ENCODE results near the gene RPS17. TPM values are rescaled to one million over a fixed set of nuclear protein-coding genes. Genes with fewer than 3 reads are reported as not detected.

Gene RPS17
- total RNA-seq, 1 donor from 2014 or later: 2,069 TPM

DNA sequence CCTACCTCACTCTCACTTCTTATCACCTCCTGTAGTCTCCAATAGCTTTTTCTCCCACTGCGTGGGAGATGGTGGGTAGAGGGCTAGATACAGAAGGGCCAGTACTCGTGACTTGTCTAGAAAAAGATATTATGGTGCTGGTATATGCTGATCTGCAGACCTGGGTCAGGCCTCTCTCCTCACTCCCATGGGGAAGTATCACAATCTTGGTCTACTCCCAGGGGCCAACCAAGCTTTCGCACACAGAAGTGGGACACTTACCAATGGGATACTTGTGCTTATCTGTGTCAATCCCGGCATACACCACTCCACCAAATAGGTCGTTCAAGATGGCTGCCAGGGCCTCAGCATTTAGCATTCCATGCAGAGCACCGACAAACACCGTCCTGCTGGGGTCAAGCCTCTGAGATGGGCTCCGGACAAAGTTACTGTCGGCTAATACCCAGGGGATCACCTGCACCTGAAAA lies 9.0 kb upstream of the RPS17 start:
- Mint-ChIP-seq H3K27me3 (ENCODE audit: low read depth) (peaks cover 5% of the 10 kb centered on the region), H3K4me1 (no peaks in the 10 kb centered on the region), H3K36me3 (ENCODE audit: low read depth) (no peaks in the 10 kb centered on the region), H3K4me3 (no peak overlapping the region), H3K27ac (ENCODE audit: unreplicated experiment) (no peak overlapping the region), H3K9me3 (no peaks in the 10 kb centered on the region)
- TF ChIP-seq, protein P1, sequence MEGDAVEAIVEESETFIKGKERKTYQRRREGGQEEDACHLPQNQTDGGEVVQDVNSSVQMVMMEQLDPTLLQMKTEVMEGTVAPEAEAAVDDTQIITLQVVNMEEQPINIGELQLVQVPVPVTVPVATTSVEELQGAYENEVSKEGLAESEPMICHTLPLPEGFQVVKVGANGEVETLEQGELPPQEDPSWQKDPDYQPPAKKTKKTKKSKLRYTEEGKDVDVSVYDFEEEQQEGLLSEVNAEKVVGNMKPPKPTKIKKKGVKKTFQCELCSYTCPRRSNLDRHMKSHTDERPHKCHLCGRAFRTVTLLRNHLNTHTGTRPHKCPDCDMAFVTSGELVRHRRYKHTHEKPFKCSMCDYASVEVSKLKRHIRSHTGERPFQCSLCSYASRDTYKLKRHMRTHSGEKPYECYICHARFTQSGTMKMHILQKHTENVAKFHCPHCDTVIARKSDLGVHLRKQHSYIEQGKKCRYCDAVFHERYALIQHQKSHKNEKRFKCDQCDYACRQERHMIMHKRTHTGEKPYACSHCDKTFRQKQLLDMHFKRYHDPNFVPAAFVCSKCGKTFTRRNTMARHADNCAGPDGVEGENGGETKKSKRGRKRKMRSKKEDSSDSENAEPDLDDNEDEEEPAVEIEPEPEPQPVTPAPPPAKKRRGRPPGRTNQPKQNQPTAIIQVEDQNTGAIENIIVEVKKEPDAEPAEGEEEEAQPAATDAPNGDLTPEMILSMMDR (conservative IDR thresholded peaks at IDR 0.05): no peak
- DNase-seq (ENCODE audit: low read depth, low spot score): no peak

DNA sequence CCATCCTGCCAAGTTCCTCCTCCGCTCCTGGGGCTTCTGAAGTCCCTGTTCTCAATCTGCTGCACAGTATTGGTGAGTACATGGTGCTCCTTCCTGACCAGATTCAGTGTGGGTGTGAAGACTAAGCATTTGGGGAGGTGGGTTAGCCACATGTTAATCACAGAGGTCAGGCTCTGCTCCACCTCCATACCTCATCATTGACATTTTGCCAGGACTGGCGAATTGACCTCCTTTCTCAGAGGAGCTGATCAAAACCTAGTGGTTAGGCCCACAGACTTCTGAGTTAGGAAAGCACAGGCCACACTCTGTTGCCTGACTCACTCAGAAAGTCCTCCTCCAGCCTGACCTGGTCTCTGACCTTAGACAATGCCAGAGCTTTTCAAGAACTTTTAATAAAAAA lies 8.4 kb upstream of the RPS17 start:
- Mint-ChIP-seq H3K36me3 (ENCODE audit: low read depth) (no peaks in the 10 kb centered on the region), H3K4me1 (peaks cover 2% of the 10 kb centered on the region), H3K27ac (ENCODE audit: unreplicated experiment) (no peak overlapping the region), H3K4me3 (no peak overlapping the region), H3K9me3 (no peaks in the 10 kb centered on the region), H3K27me3 (ENCODE audit: low read depth) (peaks cover 5% of the 10 kb centered on the region)
- TF ChIP-seq, protein P1 (conservative IDR thresholded peaks at IDR 0.05): no peak
- DNase-seq (ENCODE audit: low read depth, low spot score): no peak

DNA sequence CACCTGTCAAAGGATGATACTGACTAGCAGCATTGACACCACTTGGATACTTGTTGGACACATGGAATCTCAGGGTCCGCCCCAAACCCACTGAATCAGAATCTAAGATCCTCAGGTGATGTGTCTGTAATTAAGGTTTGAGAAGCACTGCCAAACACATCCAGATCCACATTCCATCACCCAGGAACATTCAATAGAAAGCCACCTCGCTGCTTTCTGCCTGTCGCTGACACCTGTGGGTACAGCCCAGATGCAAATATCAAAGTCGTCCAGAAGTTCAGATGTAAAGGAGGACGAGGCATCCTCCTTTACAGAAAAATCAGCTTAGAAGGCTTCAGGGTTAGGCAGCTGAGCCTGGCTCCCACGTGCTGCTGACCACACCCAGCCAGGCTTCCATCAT lies 5.2 kb upstream of the RPS17 start:
- Mint-ChIP-seq H3K9me3 (no peaks in the 10 kb centered on the region), H3K4me3 (no peak overlapping the region), H3K4me1 (peaks cover 25% of the 10 kb centered on the region), H3K27ac (ENCODE audit: unreplicated experiment) (no peak overlapping the region), H3K36me3 (ENCODE audit: low read depth) (no peaks in the 10 kb centered on the region), H3K27me3 (ENCODE audit: low read depth) (no peaks in the 10 kb centered on the region)
- DNase-seq (ENCODE audit: low read depth, low spot score): no peak
- TF ChIP-seq, protein P1 (conservative IDR thresholded peaks at IDR 0.05): no peak

DNA sequence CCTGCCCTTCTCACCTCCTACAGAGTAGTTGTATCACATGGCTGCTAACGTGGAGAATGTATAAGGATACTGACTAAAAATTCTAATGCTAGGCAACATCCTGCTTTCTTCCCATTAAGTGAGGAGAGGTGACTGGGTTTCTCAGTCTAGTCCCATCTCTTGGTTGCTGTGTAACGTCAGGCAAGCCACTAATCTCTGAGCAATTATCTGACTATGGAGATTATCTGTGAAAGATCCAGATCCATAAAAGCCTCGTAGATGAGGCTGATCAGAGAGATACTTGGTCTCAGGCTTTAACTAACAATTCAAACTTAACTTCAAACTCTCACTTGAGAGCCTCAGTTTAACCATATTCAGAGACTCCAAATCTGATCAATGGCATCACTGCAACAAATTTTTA lies 4.7 kb upstream of the RPS17 start:
- no peak overlapping the region for H3K27ac Mint-ChIP-seq (ENCODE audit: unreplicated experiment)
- H3K36me3 Mint-ChIP-seq (ENCODE audit: low read depth): no peaks in the 10 kb centered on the region

DNA sequence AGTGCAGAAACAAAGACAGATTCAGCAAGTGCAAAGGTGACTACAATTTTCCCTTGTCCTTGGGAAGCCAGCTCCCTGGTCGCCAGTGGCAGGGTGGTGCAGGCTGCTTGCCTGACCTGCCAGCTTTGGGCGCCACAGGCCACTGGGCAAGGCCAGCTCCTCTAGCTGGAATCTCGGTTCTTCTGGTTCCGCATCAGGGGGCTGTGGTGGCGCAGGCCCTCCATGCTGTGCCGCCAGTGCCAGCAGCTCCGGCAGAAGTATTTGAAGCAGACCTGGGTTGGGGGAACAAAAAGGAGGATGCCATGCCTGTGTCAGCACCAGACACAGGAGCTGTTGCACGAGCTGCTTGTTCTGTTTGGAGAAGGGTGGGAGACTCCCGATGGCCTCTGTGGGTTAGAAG lies 4.2 kb upstream of the RPS17 start:
- no peaks in the 10 kb centered on the region for H3K9me3 Mint-ChIP-seq
- no peaks in the 10 kb centered on the region for H3K36me3 Mint-ChIP-seq (ENCODE audit: low read depth)
- H3K4me3 Mint-ChIP-seq: peak overlapping the region; percentile 8
- no peaks in the 10 kb centered on the region for H3K27me3 Mint-ChIP-seq (ENCODE audit: low read depth)
- peaks cover 25% of the 10 kb centered on the region for H3K4me1 Mint-ChIP-seq
- no peak overlapping the region for H3K27ac Mint-ChIP-seq (ENCODE audit: unreplicated experiment)
- no peak for DNase-seq (ENCODE audit: low read depth, low spot score)
- TF ChIP-seq, protein P1 (conservative IDR thresholded peaks at IDR 0.05): no peak

More for the DNA sequence above, 4.7 kb upstream of the RPS17 start:
- Mint-ChIP-seq H3K4me3 (peak overlapping the region; percentile 8), H3K4me1 (peaks cover 25% of the 10 kb centered on the region), H3K27me3 (ENCODE audit: low read depth) (no peaks in the 10 kb centered on the region), H3K9me3 (no peaks in the 10 kb centered on the region)
- TF ChIP-seq, protein P1 (conservative IDR thresholded peaks at IDR 0.05): no peak
- DNase-seq (ENCODE audit: low read depth, low spot score): no peak

DNA sequence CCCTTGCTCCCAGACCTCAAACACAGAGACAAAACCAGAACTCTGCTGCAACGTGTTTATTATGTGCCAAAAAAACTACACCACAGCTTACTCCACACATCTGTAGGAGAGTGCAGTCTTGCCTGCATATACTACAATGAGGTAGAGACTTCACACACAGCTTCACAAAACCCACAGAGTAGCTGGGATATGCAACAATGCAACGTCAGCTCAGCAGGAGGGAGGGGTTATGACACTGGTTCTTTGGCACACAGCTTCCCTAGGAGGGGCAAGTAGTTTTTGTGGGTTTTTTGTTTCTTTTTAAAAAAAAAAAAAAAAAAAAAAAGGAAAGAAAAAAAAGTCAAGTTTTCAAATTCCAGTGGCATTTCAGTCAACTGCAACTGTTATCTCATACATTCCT lies 2.9 kb upstream of the RPS17 start:
- H3K27ac Mint-ChIP-seq (ENCODE audit: unreplicated experiment): peak overlapping the region; percentile 5

More for the DNA sequence above, 2.9 kb upstream of the RPS17 start:
- TF ChIP-seq, protein P1 (conservative IDR thresholded peaks at IDR 0.05): no peak
- no peaks in the 10 kb centered on the region for H3K27me3 Mint-ChIP-seq (ENCODE audit: low read depth)
- H3K9me3 Mint-ChIP-seq: no peaks in the 10 kb centered on the region
- peak overlapping the region; percentile 84 for H3K4me3 Mint-ChIP-seq
- H3K4me1 Mint-ChIP-seq: peaks cover 37% of the 10 kb centered on the region
- no peak for DNase-seq (ENCODE audit: low read depth, low spot score)
- H3K36me3 Mint-ChIP-seq (ENCODE audit: low read depth): peaks cover 4% of the 10 kb centered on the region
